B cell (primary cell): ENCODE data around the gene OSBPL5. TPM values are rescaled to one million over a fixed set of nuclear protein-coding genes. Genes with fewer than 3 reads are reported as not detected.

ENCODE experiments used
- ATAC-seq: fragments of 200-7000 bp; cut with Tn5 transposase; one replicate; pipeline ENCODE4 v1.10.0; 2021; ENCODE audit warnings: low read depth, mild to moderate bottlenecking, moderate number of reproducible peaks, moderate library complexity
- CTCF ChIA-PET: fragments of 350-600 bp; sonication (Branson Sonifier 250); formaldehyde crosslinking; loops from one replicate; lab custom pipeline; 2021; ENCODE audit warnings: antibody characterized with exemption, inconsistent platforms; lab: Charles Lee
- POLR2A ChIA-PET: fragments of 350-600 bp; sonication (Branson Sonifier 250); formaldehyde crosslinking; loops from one replicate; lab custom pipeline; 2021; ENCODE audit warnings: antibody characterized with exemption; lab: Charles Lee
- DNase-seq: peaks from one replicate; pipeline ENCODE4 v3.0.0; 2013
- H2AFZ ChIP-seq: 2 replicates; pipeline ENCODE4 v1.6.1; 2012; ENCODE audit warnings: mild to moderate bottlenecking, low read depth, low read length; ENCODE audit not compliant: insufficient read depth, poor library complexity, severe bottlenecking
- H3K27ac ChIP-seq, 2 donors: 1 replicate in 1 of 2; 2 replicates in 1 of 2; pipeline ENCODE4 v1.5.1; 2012 to 2013; ENCODE audit warnings: low read length in 2 of 2, mild to moderate bottlenecking in 2 of 2, moderate library complexity in 1 of 2
- H3K27me3 ChIP-seq, 4 experiments: fragments of 200-600 bp in 1 of 4; sonication (generic) in 1 of 4; replicated peaks in 1 of 4; 1 replicate in 2 of 4; 2 replicates in 2 of 4; pipeline versions ENCODE4 v1.6.1 to v1.7.0; 2013 to 2016; ENCODE audit warnings: low read length in 3 of 4, mild to moderate bottlenecking in 2 of 4, mixed read lengths in 1 of 4, moderate library complexity in 1 of 4; ENCODE audit not compliant: insufficient read depth in 4 of 4, control insufficient read depth in 3 of 4; ENCODE audit errors: control extremely low read depth in 1 of 4
- H3K36me3 ChIP-seq, 2 experiments: replicated peaks in 1 of 2; 1 replicate in 1 of 2; 2 replicates in 1 of 2; pipeline versions ENCODE4 v1.6.1 to v1.7.1; 2013; ENCODE audit warnings: low read length in 1 of 2; ENCODE audit not compliant: insufficient read depth in 2 of 2, control insufficient read depth in 1 of 2; ENCODE audit errors: control extremely low read depth in 1 of 2, extremely low read depth in 1 of 2
- H3K4me1 ChIP-seq, 2 donors: fragments of 200-600 bp in 1 of 2; sonication (generic) in 1 of 2; 1 replicate in 1 of 2; 2 replicates in 1 of 2; pipeline versions ENCODE4 v1.5.1 to v1.6.1; 2013 to 2017; ENCODE audit warnings: low read length in 2 of 2; ENCODE audit not compliant: control insufficient read depth in 2 of 2, insufficient read depth in 2 of 2
- H3K4me2 ChIP-seq: replicated peaks from 2 replicates; pipeline ENCODE3; 2012; ENCODE audit warnings: mild to moderate bottlenecking, low read depth, low read length; ENCODE audit not compliant: poor library complexity, severe bottlenecking
- H3K4me3 ChIP-seq, 5 experiments: fragments of 200-600 bp in 1 of 5; sonication (generic) in 1 of 5; 1 replicate in 3 of 5; 2 replicates in 2 of 5; pipeline versions ENCODE4 v1.5.1 to v1.7.0; 2011 to 2016; ENCODE audit warnings: low read length in 4 of 5, mild to moderate bottlenecking in 4 of 5, low read depth in 2 of 5, control low read depth in 1 of 5, moderate library complexity in 1 of 5; ENCODE audit not compliant: insufficient read depth in 1 of 5; ENCODE audit errors: control extremely low read depth in 1 of 5, extremely low read depth in 1 of 5
- H3K79me2 ChIP-seq: fragments of 200-600 bp; sonication (generic); one replicate; pipeline ENCODE4 v1.6.0; 2016; ENCODE audit warnings: low read length; ENCODE audit not compliant: control insufficient read depth, insufficient read depth
- H3K9ac ChIP-seq: fragments of 200-600 bp; sonication (generic); 2 replicates; pipeline ENCODE4 v1.6.1; 2017; ENCODE audit warnings: mild to moderate bottlenecking, low read length, moderate library complexity
- H3K9me3 ChIP-seq, 3 donors: one replicate each; pipeline versions ENCODE4 v1.6.1 to v1.7.1; 2013; ENCODE audit warnings: low read length in 2 of 3; ENCODE audit not compliant: control insufficient read depth in 2 of 3, insufficient read depth in 1 of 3; ENCODE audit errors: control extremely low read depth in 1 of 3
- H4K20me1 ChIP-seq: 2 replicates; pipeline ENCODE4 v1.6.0; 2012; ENCODE audit warnings: mild to moderate bottlenecking, low read length; ENCODE audit not compliant: insufficient read depth, control insufficient read depth, poor library complexity, severe bottlenecking
- H3K27ac Mint-ChIP-seq: one replicate; pipeline ENCODE4 v1.8.0; 2021; ENCODE audit warnings: mixed read lengths
- H3K27me3 Mint-ChIP-seq: one replicate; pipeline ENCODE4 v1.8.0; 2021; ENCODE audit warnings: mixed read lengths
- H3K4me1 Mint-ChIP-seq: one replicate; pipeline ENCODE4 v1.8.0; 2021; ENCODE audit warnings: mixed read lengths
- H3K4me3 Mint-ChIP-seq: one replicate; pipeline ENCODE4 v1.8.0; 2021; ENCODE audit warnings: mixed read lengths
- H3K9me3 Mint-ChIP-seq: one replicate; pipeline ENCODE4 v1.8.0; 2022; ENCODE audit warnings: mixed read lengths; ENCODE audit not compliant: insufficient read depth
- EZH2 ChIP-seq: IDR thresholded peaks from 2 replicates; pipeline ENCODE4 v1.6.1; 2012; ENCODE audit warnings: borderline replicate concordance, low read depth, mild to moderate bottlenecking, moderate library complexity, low read length; ENCODE audit not compliant: insufficient read depth, poor library complexity, severe bottlenecking
- WGBS: methylation state at CpG from one replicate; pipeline ENCODE4 v1.1.5; 2013; ENCODE audit warnings: missing lambda C conversion rate; ENCODE audit not compliant: insufficient coverage; 5-methylcytosine and 5-hydroxymethylcytosine counted together
- intact Hi-C: fragments of 100-400 bp; cut with micrococcal nuclease; formaldehyde crosslinking; loops from one replicate; pipeline ENCODE4 v1.10.0; 2022
- polyA plus RNA-seq: library from polyadenylated mRNA; depleted of rRNA; stranded (reverse); fragments of >200 nt; gene quantifications from 2 replicates; pipeline ENCODE4 v1.2.3, GENCODE V29; 2012
- total RNA-seq, 2 donors: library from RNA; stranded (reverse); fragments of 120-200 nt in 1 of 2; gene quantifications; 1 replicate in 1 of 2; 2 replicates in 1 of 2; pipeline versions ENCODE4 v1.2.3 to v1.2.4, GENCODE V29; 2013 to 2022
- TF ChIP-seq, protein P1 (sequence below): fragments of 200-600 bp; IDR thresholded peaks from one replicate; pipeline ENCODE4 v1.8.0; 2022; ENCODE audit warnings: antibody characterized with exemption, mild to moderate bottlenecking

The OSBPL5 gene
- total and polyA plus RNA-seq, 2 donors (not counting 1 experiment from before 2014, with no cell fraction given): 0.15 to 1.2 TPM

DNA sequence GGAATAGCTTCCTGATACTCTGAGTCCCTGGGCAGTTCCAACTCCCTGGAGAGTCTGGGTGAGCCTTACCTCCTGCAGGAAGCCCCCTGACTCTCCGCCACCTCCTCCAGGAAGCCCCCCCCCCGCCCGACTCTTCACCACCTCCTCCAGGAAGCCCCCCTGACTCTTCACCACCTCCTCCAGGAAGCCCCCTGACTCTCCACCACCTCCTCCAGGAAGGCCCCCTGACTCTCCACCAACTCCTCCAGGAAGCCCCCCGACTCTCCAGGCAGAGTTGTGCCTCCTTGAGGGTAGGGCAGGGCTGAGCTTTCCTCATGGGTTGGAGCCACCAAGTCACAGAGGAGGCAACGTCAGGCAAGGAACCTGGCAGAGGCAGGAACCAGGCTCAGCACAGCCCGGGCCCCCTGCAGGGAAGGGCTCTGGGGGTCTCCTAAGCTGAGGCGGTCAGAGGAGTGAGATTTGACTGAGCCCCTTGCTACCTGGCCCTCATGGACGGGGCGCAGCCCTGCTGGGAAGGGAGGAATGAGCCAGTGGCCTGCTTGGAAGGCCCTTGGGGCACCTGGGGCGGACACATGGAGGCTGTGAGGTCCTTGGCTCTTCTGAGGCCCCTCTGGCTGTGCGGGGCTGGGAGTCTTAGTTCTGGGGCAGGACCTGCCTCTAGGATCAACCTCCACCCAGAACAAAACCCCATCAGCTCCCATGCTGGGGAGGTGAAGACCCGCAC is 35.4 kb upstream of the OSBPL5 start:
- Histone ChIP-seq H3K27me3 (peaks cover 0 to 14% (median 2%) of the 10 kb centered on the region in 4 experiments), H3K4me2 (no peak overlapping the region), H3K36me3 (no peaks in the 10 kb centered on the region), H2AFZ (no peak overlapping the region), H3K4me1 (no peaks in the 10 kb centered on the region), H3K79me2 (no peaks in the 10 kb centered on the region), H3K9ac (no peak overlapping the region), H3K27ac (no peak overlapping the region), H3K9me3 (peaks cover 0 to 11% (median 0%) of the 10 kb centered on the region in 3 donors), H3K4me3 (no peak overlapping the region), H4K20me1 (no peaks in the 10 kb centered on the region)
- Mint-ChIP-seq H3K9me3 (no peaks in the 10 kb centered on the region), H3K27me3 (peaks cover 5% of the 10 kb centered on the region), H3K27ac (no peak overlapping the region), H3K4me3 (no peak overlapping the region), H3K4me1 (no peaks in the 10 kb centered on the region)
- ATAC-seq: no peak
- 70% methylated on average over 9 of the region's 12 CpGs for WGBS
- intact Hi-C loops: no loop called here
- POLR2A ChIA-PET: no interaction called here
- CTCF ChIA-PET: no interaction called here
- DNase-seq: no peak
- TF ChIP-seq EZH2: no peak
- TF ChIP-seq, protein P1, sequence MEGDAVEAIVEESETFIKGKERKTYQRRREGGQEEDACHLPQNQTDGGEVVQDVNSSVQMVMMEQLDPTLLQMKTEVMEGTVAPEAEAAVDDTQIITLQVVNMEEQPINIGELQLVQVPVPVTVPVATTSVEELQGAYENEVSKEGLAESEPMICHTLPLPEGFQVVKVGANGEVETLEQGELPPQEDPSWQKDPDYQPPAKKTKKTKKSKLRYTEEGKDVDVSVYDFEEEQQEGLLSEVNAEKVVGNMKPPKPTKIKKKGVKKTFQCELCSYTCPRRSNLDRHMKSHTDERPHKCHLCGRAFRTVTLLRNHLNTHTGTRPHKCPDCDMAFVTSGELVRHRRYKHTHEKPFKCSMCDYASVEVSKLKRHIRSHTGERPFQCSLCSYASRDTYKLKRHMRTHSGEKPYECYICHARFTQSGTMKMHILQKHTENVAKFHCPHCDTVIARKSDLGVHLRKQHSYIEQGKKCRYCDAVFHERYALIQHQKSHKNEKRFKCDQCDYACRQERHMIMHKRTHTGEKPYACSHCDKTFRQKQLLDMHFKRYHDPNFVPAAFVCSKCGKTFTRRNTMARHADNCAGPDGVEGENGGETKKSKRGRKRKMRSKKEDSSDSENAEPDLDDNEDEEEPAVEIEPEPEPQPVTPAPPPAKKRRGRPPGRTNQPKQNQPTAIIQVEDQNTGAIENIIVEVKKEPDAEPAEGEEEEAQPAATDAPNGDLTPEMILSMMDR: no peak

DNA sequence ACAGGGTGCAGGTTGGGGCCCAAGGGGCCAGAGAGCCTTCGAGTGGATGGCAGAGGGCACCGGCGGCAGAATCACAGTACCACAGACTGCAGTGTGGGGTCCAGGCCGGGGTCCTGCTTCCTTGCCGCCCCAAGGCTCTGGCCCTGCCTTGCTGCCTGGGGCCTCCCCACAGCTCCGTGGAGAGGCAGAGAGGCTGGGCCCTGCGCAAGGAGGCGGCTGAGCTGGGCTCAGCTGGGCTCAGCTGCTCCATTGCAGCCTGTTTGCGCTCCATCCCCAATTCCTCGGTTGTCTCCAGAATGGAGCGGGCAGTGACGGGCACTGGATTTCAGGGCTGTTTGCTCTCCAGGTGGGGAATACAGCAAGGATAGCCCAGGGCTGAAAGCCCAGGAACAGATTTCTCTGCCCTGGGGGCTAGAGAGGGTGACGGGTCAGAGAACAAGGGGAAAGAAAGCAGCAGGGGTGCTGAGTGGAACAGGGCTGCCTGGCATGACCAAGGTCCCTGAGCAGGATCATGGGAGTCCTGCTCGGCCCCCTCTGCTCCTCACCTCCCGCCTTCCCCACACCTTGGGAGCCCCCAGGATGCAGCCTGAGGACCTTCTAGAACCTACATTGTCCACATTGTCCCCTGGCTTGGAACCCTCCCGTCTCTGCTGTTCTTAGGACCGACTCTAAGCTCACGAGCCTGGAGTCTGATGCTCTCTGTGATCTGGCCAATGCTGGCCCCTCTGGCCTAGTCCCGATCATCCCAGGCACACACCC is 34.6 kb upstream of the OSBPL5 start:
- ATAC-seq: no peak
- no peaks in the 10 kb centered on the region for H4K20me1 ChIP-seq
- POLR2A ChIA-PET: no interaction called here

More for the DNA sequence above, 34.6 kb upstream of the OSBPL5 start:
- H3K4me3 Mint-ChIP-seq: no peak overlapping the region
- peaks cover 0 to 4% (median 0%) of the 10 kb centered on the region in 3 donors for H3K9me3 ChIP-seq
- no peaks in the 10 kb centered on the region for H3K4me1 ChIP-seq
- DNase-seq: no peak
- H3K4me3 ChIP-seq: no peak overlapping the region
- H3K79me2 ChIP-seq: no peaks in the 10 kb centered on the region
- no peak overlapping the region for H3K27ac ChIP-seq
- no peak overlapping the region for H3K27ac Mint-ChIP-seq
- no peak overlapping the region for H3K9ac ChIP-seq
- H2AFZ ChIP-seq: no peak overlapping the region
- CTCF ChIA-PET: no interaction called here
- no peak overlapping the region for H3K4me2 ChIP-seq
- peaks cover 0 to 11% (median 2%) of the 10 kb centered on the region in 4 experiments for H3K27me3 ChIP-seq
- no peaks in the 10 kb centered on the region for H3K36me3 ChIP-seq
- peaks cover 5% of the 10 kb centered on the region for H3K27me3 Mint-ChIP-seq
- no peaks in the 10 kb centered on the region for H3K4me1 Mint-ChIP-seq
- intact Hi-C loops: no loop called here
- H3K9me3 Mint-ChIP-seq: no peaks in the 10 kb centered on the region
- 89% methylated on average over 19 of the region's 19 CpGs for WGBS
- no peak for TF ChIP-seq EZH2
- TF ChIP-seq, protein P1: no peak
